Immature natural killer cell (primary cell): ENCODE measurements around the gene ZNF266. TPM values are rescaled to one million over a fixed set of nuclear protein-coding genes. Genes with fewer than 3 reads are reported as not detected.

ENCODE experiments used
- DNase-seq, 3 donors: peaks; one replicate each; pipeline ENCODE4 v3.0.0; 2022; ENCODE audit warnings: mixed read lengths in 1 of 3
- H3K27ac Mint-ChIP-seq, 6 donors: one replicate each; pipeline ENCODE4 v1.8.0; 2020; ENCODE audit warnings: mixed read lengths in 6 of 6, mild to moderate bottlenecking in 5 of 6, inconsistent platforms in 4 of 6, moderate library complexity in 3 of 6
- H3K27me3 Mint-ChIP-seq, 3 donors: one replicate each; pipeline ENCODE4 v1.8.0; 2020 to 2021; ENCODE audit warnings: low read depth in 3 of 3, mild to moderate bottlenecking in 3 of 3, mixed read lengths in 3 of 3, moderate library complexity in 3 of 3, inconsistent platforms in 1 of 3
- H3K36me3 Mint-ChIP-seq, 3 donors: one replicate each; pipeline ENCODE4 v1.8.0; 2020; ENCODE audit warnings: mixed read lengths in 3 of 3, inconsistent platforms in 2 of 3, mild to moderate bottlenecking in 2 of 3
- H3K4me1 Mint-ChIP-seq, 2 donors: one replicate each; pipeline ENCODE4 v1.8.0; 2020; ENCODE audit warnings: inconsistent platforms in 2 of 2, mild to moderate bottlenecking in 2 of 2, mixed read lengths in 2 of 2, moderate library complexity in 1 of 2
- H3K4me3 Mint-ChIP-seq, 5 donors: one replicate each; pipeline ENCODE4 v1.8.0; 2020; ENCODE audit warnings: mild to moderate bottlenecking in 5 of 5, mixed read lengths in 5 of 5, inconsistent platforms in 3 of 5, moderate library complexity in 3 of 5
- H3K9me3 Mint-ChIP-seq, 6 donors: one replicate each; pipeline ENCODE4 v1.8.0; 2020; ENCODE audit warnings: mild to moderate bottlenecking in 6 of 6, mixed read lengths in 6 of 6, inconsistent platforms in 4 of 6, moderate library complexity in 3 of 6
- polyA plus RNA-seq, 3 donors: library from polyadenylated mRNA; unstranded; fragments of 300-500 nt; fragmentation: Illumina TruSeq; gene quantifications; one replicate each; pipeline ENCODE4 v1.2.3, GENCODE V29; 2021

ZNF266 gene
- 10 to 100 TPM; 15.9 to 23.6 (median 19.6) TPM for polyA plus RNA-seq

DNA sequence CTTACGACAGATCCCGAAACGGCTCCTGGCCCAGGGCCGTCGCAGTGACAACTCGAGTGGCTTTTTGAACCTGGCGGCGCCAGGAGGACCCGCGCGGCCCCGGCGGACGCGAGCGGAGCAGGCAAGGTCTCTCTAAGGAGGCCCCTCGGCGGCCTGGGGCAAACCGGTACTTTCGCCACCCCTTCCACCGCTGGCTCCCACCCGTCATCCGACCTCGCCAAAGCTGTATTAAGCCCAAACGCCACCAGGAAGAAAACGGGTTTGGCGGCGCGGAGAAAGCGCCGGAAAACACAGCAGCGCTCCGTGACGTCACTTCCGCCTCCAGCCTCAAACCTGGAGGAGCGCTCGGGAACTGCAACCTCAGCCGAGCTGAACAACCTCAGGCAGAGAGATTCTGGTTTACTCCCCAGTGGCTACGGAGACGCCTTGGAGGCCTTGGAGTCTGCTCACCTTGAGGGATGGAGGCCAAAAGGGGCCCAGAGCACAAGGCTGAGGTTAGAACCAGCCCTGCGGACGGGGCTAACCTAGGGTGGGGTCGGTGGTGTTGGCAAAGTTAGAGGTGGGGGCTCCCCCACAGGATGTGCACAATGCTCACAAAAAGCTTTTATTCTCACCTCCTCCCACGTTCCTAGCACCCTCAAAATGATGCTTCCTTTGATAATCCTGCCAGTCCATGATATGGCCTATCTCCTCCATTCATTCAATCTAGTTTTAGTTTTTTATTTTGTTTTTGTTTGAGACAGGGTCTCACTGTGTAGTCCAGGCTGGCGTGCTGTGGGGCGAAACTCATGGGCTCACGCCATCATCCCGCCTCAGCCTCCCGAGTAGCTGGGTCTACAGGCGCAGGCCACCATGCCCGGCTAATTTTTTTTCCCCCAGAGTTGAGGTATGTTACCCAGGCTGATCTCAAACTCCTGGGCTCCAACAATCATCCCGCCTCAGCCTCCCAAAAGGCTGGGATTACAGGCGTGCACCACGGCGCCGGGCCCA is at the start of gene ZNF266:
ZNF266 (minus strand) TSS at position 295 of the 990 bp plus-strand sequence. CDS start 15,484 bp downstream, outside the sequence.
- H3K4me1 Mint-ChIP-seq, result peaks cover 43 to 70% of the 10 kb centered on the region in 2 donors
- H3K27me3 Mint-ChIP-seq, result peaks cover 7 to 13% (median 8%) of the 10 kb centered on the region in 3 donors
- H3K27ac Mint-ChIP-seq, result peak within 1 kb of the TSS; percentile 96 to 99 (median 98)
- no peaks in the 10 kb centered on the region for H3K9me3 Mint-ChIP-seq
- peak within 1 kb of the TSS; percentile 95 to 99 (median 97) for H3K4me3 Mint-ChIP-seq
- H3K36me3 Mint-ChIP-seq, result peaks cover 9 to 25% (median 23%) of the 10 kb centered on the region in 3 donors
- DNase-seq, result peak; percentile 92 to 94 (median 92)

DNA sequence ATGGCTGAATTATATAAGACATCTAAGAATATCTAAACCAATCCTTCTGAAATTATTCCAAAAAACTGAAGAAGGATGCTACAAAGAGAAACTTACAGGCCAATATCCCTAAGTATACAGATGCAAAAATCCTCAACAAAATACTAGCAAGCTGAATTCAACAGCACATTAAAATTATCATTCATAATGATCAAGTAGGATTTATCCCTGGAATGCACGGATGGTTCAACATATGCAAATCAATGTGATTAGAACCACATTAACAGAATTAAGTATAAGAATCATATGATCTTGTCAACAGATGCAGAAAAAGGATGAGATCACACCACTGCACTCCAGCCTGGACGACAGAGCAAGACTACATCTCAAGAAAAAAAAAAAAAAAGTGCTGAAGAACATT is 49.8 kb upstream of the ZNF266 start:
- H3K27ac Mint-ChIP-seq, result no peak overlapping the region
- H3K36me3 Mint-ChIP-seq, result peaks cover 0 to 13% (median 6%) of the 10 kb centered on the region in 3 donors
- H3K4me3 Mint-ChIP-seq, result no peak overlapping the region
- no peak for DNase-seq
- H3K9me3 Mint-ChIP-seq, result peaks cover 16 to 67% (median 53%) of the 10 kb centered on the region in 6 donors
- no peaks in the 10 kb centered on the region for H3K4me1 Mint-ChIP-seq
- peaks cover 0 to 4% (median 0%) of the 10 kb centered on the region in 3 donors for H3K27me3 Mint-ChIP-seq

GRCh38 chr19:9474975-9475374 is 39.6 kb upstream of the ZNF266 start:
- Mint-ChIP-seq H3K9me3 (peaks cover 8 to 43% (median 25%) of the 10 kb centered on the region in 6 donors), H3K27me3 (peaks cover 2 to 6% (median 2%) of the 10 kb centered on the region in 3 donors), H3K36me3 (peaks cover 0 to 10% (median 0%) of the 10 kb centered on the region in 3 donors), H3K27ac (no peak overlapping the region), H3K4me1 (no peaks in the 10 kb centered on the region), H3K4me3 (no peak overlapping the region)
- DNase-seq, result no peak

DNA sequence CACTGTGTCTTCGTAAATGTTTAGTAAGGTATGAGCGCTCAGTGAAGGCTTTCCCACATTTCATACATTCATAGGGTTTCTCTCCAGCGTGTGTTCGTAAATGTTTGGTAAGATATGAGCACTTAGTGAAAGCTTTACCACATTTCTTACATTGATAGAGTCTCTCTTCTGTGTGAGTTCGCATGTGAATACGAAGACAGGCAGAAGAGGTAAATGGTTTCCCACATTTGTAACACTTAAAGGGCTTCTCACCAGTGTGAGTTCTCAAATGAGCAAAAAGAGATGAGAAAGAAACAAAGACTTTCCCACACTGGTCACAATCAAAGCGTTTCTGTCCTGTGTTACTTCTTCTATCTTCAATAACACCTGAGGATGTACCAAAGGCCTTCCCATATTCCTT is 31.8 kb upstream of the ZNF266 start:
- no peak for DNase-seq
- no peak overlapping the region for H3K27ac Mint-ChIP-seq
- H3K9me3 Mint-ChIP-seq, result peaks cover 35 to 87% (median 58%) of the 10 kb centered on the region in 6 donors
- no peaks in the 10 kb centered on the region for H3K4me1 Mint-ChIP-seq
- H3K27me3 Mint-ChIP-seq, result no peaks in the 10 kb centered on the region
- peaks cover 4 to 9% (median 9%) of the 10 kb centered on the region in 3 donors for H3K36me3 Mint-ChIP-seq
- H3K4me3 Mint-ChIP-seq, result no peak overlapping the region

GRCh38 chr19:9461938-9462337 is 26.6 kb upstream of the ZNF266 start:
- peaks cover 44 to 87% (median 69%) of the 10 kb centered on the region in 6 donors for H3K9me3 Mint-ChIP-seq
- no peak overlapping the region for H3K4me3 Mint-ChIP-seq
- DNase-seq, result no peak
- H3K27ac Mint-ChIP-seq, result no peak overlapping the region
- H3K4me1 Mint-ChIP-seq, result no peaks in the 10 kb centered on the region
- no peaks in the 10 kb centered on the region for H3K27me3 Mint-ChIP-seq
- H3K36me3 Mint-ChIP-seq, result peaks cover 19 to 28% (median 21%) of the 10 kb centered on the region in 3 donors

- Mint-ChIP-seq H3K4me1 (no peaks in the 10 kb centered on the region), H3K9me3 (peaks cover 13 to 77% (median 68%) of the 10 kb centered on the region in 6 donors), H3K27me3 (peaks cover 0 to 2% (median 0%) of the 10 kb centered on the region in 3 donors), H3K4me3 (peak overlapping the region in 1 of 5 donors; percentile 32), H3K36me3 (peaks cover 7 to 23% (median 22%) of the 10 kb centered on the region in 3 donors), H3K27ac (no peak overlapping the region)
- no peak for DNase-seq
Observed at GRCh38 chr19:9456018-9456689, 20.8 kb upstream of the ZNF266 start.

DNA sequence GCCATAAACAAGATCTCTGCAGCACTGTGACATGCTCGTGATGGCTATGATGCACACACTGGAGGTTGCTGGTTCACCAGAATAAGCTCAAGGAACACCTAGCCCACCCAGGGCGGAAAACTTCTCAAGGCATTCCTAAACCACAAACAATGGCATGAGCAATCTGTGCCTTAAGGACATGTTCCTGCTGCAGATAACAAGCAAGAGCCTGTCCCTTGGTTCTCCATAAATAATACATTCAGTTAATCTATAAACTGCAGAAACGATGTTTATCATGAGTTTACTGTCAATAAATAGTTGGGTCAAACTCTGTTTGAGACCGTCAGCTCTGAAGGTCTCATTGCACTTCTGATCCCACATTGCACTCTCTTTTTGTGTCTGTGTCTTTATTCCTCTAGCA is 18.6 kb upstream of the ZNF266 start:
- Mint-ChIP-seq H3K27ac (no peak overlapping the region), H3K9me3 (peaks cover 13 to 73% (median 71%) of the 10 kb centered on the region in 6 donors), H3K4me3 (no peak overlapping the region)

GRCh38 chr19:9445037-9445436 is 9.7 kb upstream of the ZNF266 start:
- H3K27me3 Mint-ChIP-seq, result peaks cover 0 to 5% (median 3%) of the 10 kb centered on the region in 3 donors
- H3K4me3 Mint-ChIP-seq, result no peak overlapping the region
- peaks cover 22 to 36% (median 29%) of the 10 kb centered on the region in 3 donors for H3K36me3 Mint-ChIP-seq
- H3K27ac Mint-ChIP-seq, result no peak overlapping the region
- H3K9me3 Mint-ChIP-seq, result peaks cover 21 to 70% (median 58%) of the 10 kb centered on the region in 6 donors
- DNase-seq, result no peak
- H3K4me1 Mint-ChIP-seq, result no peaks in the 10 kb centered on the region

More for the DNA sequence above, 18.6 kb upstream of the ZNF266 start:
- Mint-ChIP-seq H3K36me3 (peaks cover 4 to 5% (median 5%) of the 10 kb centered on the region in 3 donors), H3K27me3 (peaks cover 0 to 6% (median under 1%) of the 10 kb centered on the region in 3 donors), H3K4me1 (no peaks in the 10 kb centered on the region)
- no peak for DNase-seq

GRCh38 chr19:9436358-9436757 is 985 bp upstream of the ZNF266 start:
- Mint-ChIP-seq H3K36me3 (peaks cover 7 to 26% (median 21%) of the 10 kb centered on the region in 3 donors), H3K9me3 (peaks cover 0 to under 1% (median under 1%) of the 10 kb centered on the region in 6 donors), H3K4me3 (peak overlapping the region; percentile 95 to 99 (median 97)), H3K4me1 (peaks cover 40 to 62% of the 10 kb centered on the region in 2 donors), H3K27ac (peak overlapping the region; percentile 96 to 99 (median 98)), H3K27me3 (peaks cover 7 to 13% (median 8%) of the 10 kb centered on the region in 3 donors)
- DNase-seq, result no peak

DNA sequence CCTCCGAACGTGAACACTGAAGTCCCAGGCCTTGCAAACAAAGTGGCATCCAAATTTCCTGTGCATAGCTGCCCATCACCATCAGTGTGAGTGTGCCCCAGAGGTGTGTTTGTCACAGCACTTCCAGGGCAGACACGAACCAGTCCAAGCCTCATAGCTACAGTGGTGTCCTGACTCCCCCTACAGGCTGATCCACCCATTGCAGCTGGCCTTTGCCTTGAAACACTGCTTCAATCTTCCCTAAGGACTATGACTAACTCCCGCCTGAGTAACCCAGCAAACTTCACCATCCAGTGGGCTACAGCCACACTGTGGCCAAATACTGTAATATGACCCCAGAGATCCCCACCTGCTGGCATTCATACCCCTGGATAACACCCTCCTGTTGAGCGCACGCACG is 3.9 kb downstream of the ZNF266 start:
- peaks cover 14 to 40% (median 22%) of the 10 kb centered on the region in 3 donors for H3K36me3 Mint-ChIP-seq
- peak overlapping the region in 5 of 6 donors; percentile 5 to 77 (median 61) for H3K27ac Mint-ChIP-seq
- no peaks in the 10 kb centered on the region for H3K9me3 Mint-ChIP-seq
- peaks cover 6 to 14% (median 7%) of the 10 kb centered on the region in 3 donors for H3K27me3 Mint-ChIP-seq
- H3K4me1 Mint-ChIP-seq, result peaks cover 58 to 90% of the 10 kb centered on the region in 2 donors
- peak; percentile 41 to 51 (median 47) for DNase-seq
- H3K4me3 Mint-ChIP-seq, result no peak overlapping the region

- no peak for DNase-seq
- Mint-ChIP-seq H3K27me3 (peaks cover 1 to 9% (median 4%) of the 10 kb centered on the region in 3 donors), H3K4me3 (no peak overlapping the region), H3K27ac (peak overlapping the region; percentile 6 to 84 (median 55)), H3K36me3 (peaks cover 14 to 43% (median 22%) of the 10 kb centered on the region in 3 donors), H3K9me3 (no peaks in the 10 kb centered on the region), H3K4me1 (peaks cover 49 to 86% of the 10 kb centered on the region in 2 donors)
Observed at GRCh38 chr19:9430444-9430843, 4.9 kb downstream of the ZNF266 start.

DNA sequence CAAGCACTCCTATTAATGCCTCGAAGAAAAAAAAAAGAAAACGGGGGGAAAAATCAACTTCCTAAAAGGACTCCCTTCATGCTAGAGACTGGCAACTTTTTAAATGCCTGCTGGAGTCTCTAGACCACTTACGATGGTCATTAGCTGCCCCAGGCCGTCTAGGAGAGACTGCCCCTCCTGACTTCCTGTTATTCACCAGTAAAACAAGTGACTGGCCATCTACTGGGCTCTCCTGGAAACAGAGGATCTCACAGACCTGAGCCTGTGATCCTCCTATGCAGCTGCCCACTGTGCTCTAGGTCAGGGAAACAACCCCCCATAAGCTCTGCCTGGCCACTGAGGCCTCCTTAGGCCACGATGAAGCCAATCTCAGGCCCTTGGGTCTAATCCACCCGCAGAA is 7.4 kb downstream of the ZNF266 start:
- peak overlapping the region in 2 of 6 donors; percentile 30 to 34 for H3K27ac Mint-ChIP-seq
- peaks cover 0 to 1% (median 0%) of the 10 kb centered on the region in 3 donors for H3K27me3 Mint-ChIP-seq
- peaks cover 33 to 79% of the 10 kb centered on the region in 2 donors for H3K4me1 Mint-ChIP-seq
- peaks cover 30 to 58% (median 32%) of the 10 kb centered on the region in 3 donors for H3K36me3 Mint-ChIP-seq
- DNase-seq, result no peak
- no peak overlapping the region for H3K4me3 Mint-ChIP-seq
- no peaks in the 10 kb centered on the region for H3K9me3 Mint-ChIP-seq

- Mint-ChIP-seq H3K27ac (no peak overlapping the region), H3K4me3 (no peak overlapping the region), H3K4me1 (peaks cover 0 to 6% of the 10 kb centered on the region in 2 donors), H3K27me3 (peaks cover 4% of the 10 kb centered on the region in 3 donors), H3K36me3 (peaks cover 53 to 63% (median 62%) of the 10 kb centered on the region in 3 donors), H3K9me3 (peaks cover 43 to 93% (median 87%) of the 10 kb centered on the region in 6 donors)
- no peak for DNase-seq
Observed at GRCh38 chr19:9413240-9413954, 22.0 kb downstream of the ZNF266 start.
